DND-41 (cell line): ENCODE measurements around the gene KCP.

Experiments used
- ATAC-seq: fragments of 200-7000 bp; cut with Tn5 transposase; 3 replicates; pipeline ENCODE4 v1.9.1; 2021; ENCODE audit warnings: low read depth; ENCODE audit not compliant: insufficient read depth
- DNase-seq: peaks from one replicate; pipeline ENCODE4 v3.0.0-alpha.2; 2020
- H2AFZ ChIP-seq: 2 replicates; pipeline ENCODE4 v1.6.0; 2012; ENCODE audit warnings: low read depth, low read length
- H3K27ac ChIP-seq: 2 replicates; pipeline ENCODE4 v1.5.1; 2012; ENCODE audit warnings: low read length, inconsistent platforms
- H3K27me3 ChIP-seq: fragments of 200-600 bp; sonication (generic); 2 replicates; pipeline ENCODE4 v1.6.0; 2012; ENCODE audit warnings: low read length, mild to moderate bottlenecking, inconsistent platforms; ENCODE audit not compliant: insufficient read depth, poor library complexity
- H3K36me3 ChIP-seq: 2 replicates; pipeline ENCODE4 v1.5.1; 2012; ENCODE audit warnings: low read length, inconsistent platforms; ENCODE audit not compliant: insufficient read depth
- H3K4me1 ChIP-seq: 2 replicates; pipeline ENCODE4 v1.5.1; 2012; ENCODE audit warnings: mild to moderate bottlenecking, low read length; ENCODE audit not compliant: insufficient read depth
- H3K4me2 ChIP-seq: 2 replicates; pipeline ENCODE4 v1.6.0; 2012; ENCODE audit warnings: mild to moderate bottlenecking, moderate library complexity, low read length, inconsistent platforms; ENCODE audit not compliant: insufficient read depth
- H3K4me3 ChIP-seq, 2 experiments: fragments of 200-600 bp in 1 of 2; shearing (Covaris generic) in 1 of 2; 2 replicates each; pipeline ENCODE4 v1.5.1; 2012 to 2016; ENCODE audit warnings: inconsistent platforms in 2 of 2, low read length in 2 of 2, mild to moderate bottlenecking in 2 of 2, low read depth in 1 of 2, moderate library complexity in 1 of 2
- H3K79me2 ChIP-seq: 2 replicates; pipeline ENCODE4 v1.6.0; 2012; ENCODE audit warnings: low read length, inconsistent platforms; ENCODE audit not compliant: insufficient read depth
- H3K9ac ChIP-seq: 2 replicates; pipeline ENCODE4 v1.6.0; 2012; ENCODE audit warnings: low read depth, mild to moderate bottlenecking, inconsistent platforms, low read length, moderate library complexity
- H3K9me3 ChIP-seq: 2 replicates; pipeline ENCODE4 v1.5.1; 2012; ENCODE audit warnings: low read length, moderate library complexity, mild to moderate bottlenecking, inconsistent platforms; ENCODE audit not compliant: insufficient read depth, severe bottlenecking
- H4K20me1 ChIP-seq: 2 replicates; pipeline ENCODE4 v1.6.0; 2012; ENCODE audit warnings: low read length; ENCODE audit not compliant: insufficient read depth
- EZH2 ChIP-seq: IDR thresholded peaks from 3 replicates; pipeline ENCODE4 v1.6.1; 2012; ENCODE audit warnings: borderline replicate concordance, low read depth, mild to moderate bottlenecking, moderate library complexity, low read length, inconsistent platforms; ENCODE audit not compliant: severe bottlenecking
- TF ChIP-seq, protein P1 (sequence below): IDR thresholded peaks from 2 replicates; pipeline ENCODE4 v1.5.1; 2012; ENCODE audit warnings: borderline replicate concordance, low read length, moderate library complexity, mild to moderate bottlenecking; ENCODE audit not compliant: poor library complexity, severe bottlenecking; ENCODE audit errors: extremely low read depth

The KCP gene

GRCh38 chr7:128939075-128939860, 28.8 kb upstream of the KCP start:
- Histone ChIP-seq H3K27ac (no peak overlapping the region), H3K4me1 (no peaks in the 10 kb centered on the region), H3K9ac (no peak overlapping the region), H3K36me3 (no peaks in the 10 kb centered on the region), H2AFZ (no peak overlapping the region), H3K27me3 (no peaks in the 10 kb centered on the region), H3K4me2 (no peak overlapping the region), H3K9me3 (no peaks in the 10 kb centered on the region), H3K79me2 (no peaks in the 10 kb centered on the region), H3K4me3 (no peak overlapping the region), H4K20me1 (no peaks in the 10 kb centered on the region)
- ATAC-seq (no peak), DNase-seq (no peak)
- no peak for TF ChIP-seq EZH2
- TF ChIP-seq, protein P1, sequence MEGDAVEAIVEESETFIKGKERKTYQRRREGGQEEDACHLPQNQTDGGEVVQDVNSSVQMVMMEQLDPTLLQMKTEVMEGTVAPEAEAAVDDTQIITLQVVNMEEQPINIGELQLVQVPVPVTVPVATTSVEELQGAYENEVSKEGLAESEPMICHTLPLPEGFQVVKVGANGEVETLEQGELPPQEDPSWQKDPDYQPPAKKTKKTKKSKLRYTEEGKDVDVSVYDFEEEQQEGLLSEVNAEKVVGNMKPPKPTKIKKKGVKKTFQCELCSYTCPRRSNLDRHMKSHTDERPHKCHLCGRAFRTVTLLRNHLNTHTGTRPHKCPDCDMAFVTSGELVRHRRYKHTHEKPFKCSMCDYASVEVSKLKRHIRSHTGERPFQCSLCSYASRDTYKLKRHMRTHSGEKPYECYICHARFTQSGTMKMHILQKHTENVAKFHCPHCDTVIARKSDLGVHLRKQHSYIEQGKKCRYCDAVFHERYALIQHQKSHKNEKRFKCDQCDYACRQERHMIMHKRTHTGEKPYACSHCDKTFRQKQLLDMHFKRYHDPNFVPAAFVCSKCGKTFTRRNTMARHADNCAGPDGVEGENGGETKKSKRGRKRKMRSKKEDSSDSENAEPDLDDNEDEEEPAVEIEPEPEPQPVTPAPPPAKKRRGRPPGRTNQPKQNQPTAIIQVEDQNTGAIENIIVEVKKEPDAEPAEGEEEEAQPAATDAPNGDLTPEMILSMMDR: no peak

DNA sequence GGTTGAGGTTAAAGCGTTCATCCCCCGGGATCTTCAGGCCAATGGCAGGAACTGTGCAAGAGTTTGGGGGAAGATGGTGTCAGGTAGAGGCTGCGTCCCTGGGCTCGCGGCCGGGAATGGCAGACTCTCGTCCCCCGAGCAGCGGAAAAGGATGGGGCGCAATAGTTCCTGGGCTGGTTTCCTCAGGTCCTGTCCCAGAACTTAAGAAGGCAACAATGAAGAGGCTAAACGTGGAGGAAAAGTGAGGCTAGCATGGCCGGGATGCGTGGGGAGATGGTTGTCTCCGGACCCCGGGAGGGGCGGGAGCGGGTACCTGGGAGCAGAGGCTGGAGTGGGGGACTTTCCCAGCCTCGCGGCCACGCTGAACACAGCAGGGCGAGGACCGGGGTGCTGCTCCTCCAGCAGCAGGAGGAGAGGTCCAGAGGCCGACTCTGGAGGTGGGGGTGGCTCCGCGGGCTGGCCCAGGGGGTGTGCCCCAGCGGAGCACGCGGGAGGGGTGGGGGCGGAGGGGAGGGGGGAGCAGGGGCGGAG, 28.1 kb upstream of the KCP start:
- Histone ChIP-seq H3K36me3 (no peaks in the 10 kb centered on the region), H3K4me1 (no peaks in the 10 kb centered on the region), H3K27me3 (no peaks in the 10 kb centered on the region), H3K4me2 (no peak overlapping the region), H3K27ac (no peak overlapping the region), H3K4me3 (no peak overlapping the region), H2AFZ (no peak overlapping the region), H3K79me2 (no peaks in the 10 kb centered on the region), H3K9me3 (no peaks in the 10 kb centered on the region), H4K20me1 (no peaks in the 10 kb centered on the region), H3K9ac (no peak overlapping the region)
- DNase-seq: no peak
- no peak for TF ChIP-seq EZH2
- TF ChIP-seq, protein P1: no peak
- no peak for ATAC-seq

GRCh38 chr7:128937647-128938543, 27.4 kb upstream of the KCP start, which contains the start of gene IRF5:
Gene IRF5 (plus strand): TSS chr7:128937927. CDS start chr7:128942082, 4,155 bp downstream.
- H3K4me3 ChIP-seq: no peak within 1 kb of the TSS
- H3K4me1 ChIP-seq: no peaks in the 10 kb centered on the region
- H2AFZ ChIP-seq: no peak within 1 kb of the TSS
- no peaks in the 10 kb centered on the region for H3K27me3 ChIP-seq
- no peaks in the 10 kb centered on the region for H3K36me3 ChIP-seq
- no peaks in the 10 kb centered on the region for H4K20me1 ChIP-seq
- H3K79me2 ChIP-seq: no peaks in the 10 kb centered on the region
- DNase-seq: no peak
- no peak within 1 kb of the TSS for H3K4me2 ChIP-seq
- H3K27ac ChIP-seq: no peak within 1 kb of the TSS
- no peaks in the 10 kb centered on the region for H3K9me3 ChIP-seq
- no peak for ATAC-seq
- no peak within 1 kb of the TSS for H3K9ac ChIP-seq
- TF ChIP-seq, protein P1: no peak
- no peak for TF ChIP-seq EZH2
